ENCODE measurements around the gene MYOD1. TPM values are rescaled to one million over a fixed set of nuclear protein-coding genes. Genes with fewer than 3 reads are reported as not detected.

The MYOD1 gene
- total RNA-seq, 6 experiments from 2014 or later, result not detected

DNA sequence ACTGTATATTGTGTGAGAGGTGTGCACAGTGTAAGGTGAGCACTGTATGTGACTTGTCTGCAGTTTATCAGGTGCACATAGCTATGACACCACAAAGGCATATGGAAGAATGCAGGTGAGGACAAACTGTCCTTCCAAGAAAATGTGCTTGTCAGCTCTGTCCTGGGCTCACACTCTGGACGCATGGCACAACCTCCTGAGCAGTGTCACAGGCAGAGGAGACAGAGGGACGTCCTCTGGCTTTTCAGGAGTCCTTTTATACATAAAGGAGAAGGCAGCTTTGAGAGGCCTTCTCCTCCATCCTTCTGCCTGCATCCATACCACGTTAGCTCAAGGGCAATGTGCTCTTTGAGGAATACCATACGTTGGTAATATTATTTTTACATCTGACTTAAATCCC is 7.5 kb upstream of the MYOD1 start:
- DNase-seq, result no peak
- no peaks in the 10 kb centered on the region for H3K4me1 ChIP-seq
- ATAC-seq, result no peak
- TF ChIP-seq POLR2A (IDR thresholded peaks at IDR 0.05), result no peak
- TF ChIP-seq, protein P1, sequence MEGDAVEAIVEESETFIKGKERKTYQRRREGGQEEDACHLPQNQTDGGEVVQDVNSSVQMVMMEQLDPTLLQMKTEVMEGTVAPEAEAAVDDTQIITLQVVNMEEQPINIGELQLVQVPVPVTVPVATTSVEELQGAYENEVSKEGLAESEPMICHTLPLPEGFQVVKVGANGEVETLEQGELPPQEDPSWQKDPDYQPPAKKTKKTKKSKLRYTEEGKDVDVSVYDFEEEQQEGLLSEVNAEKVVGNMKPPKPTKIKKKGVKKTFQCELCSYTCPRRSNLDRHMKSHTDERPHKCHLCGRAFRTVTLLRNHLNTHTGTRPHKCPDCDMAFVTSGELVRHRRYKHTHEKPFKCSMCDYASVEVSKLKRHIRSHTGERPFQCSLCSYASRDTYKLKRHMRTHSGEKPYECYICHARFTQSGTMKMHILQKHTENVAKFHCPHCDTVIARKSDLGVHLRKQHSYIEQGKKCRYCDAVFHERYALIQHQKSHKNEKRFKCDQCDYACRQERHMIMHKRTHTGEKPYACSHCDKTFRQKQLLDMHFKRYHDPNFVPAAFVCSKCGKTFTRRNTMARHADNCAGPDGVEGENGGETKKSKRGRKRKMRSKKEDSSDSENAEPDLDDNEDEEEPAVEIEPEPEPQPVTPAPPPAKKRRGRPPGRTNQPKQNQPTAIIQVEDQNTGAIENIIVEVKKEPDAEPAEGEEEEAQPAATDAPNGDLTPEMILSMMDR (IDR thresholded peaks at IDR 0.05), result no peak
- H3K9me3 ChIP-seq, result no peaks in the 10 kb centered on the region
- no peak overlapping the region for H3K4me3 ChIP-seq
- intact Hi-C loops (cut with DNase I), result loop anchor here in 1 of 2 donors (5.0 kb wide), 1 partner anchor 100 kb away; no protein-coding TSS in a partner anchor
- H3K36me3 ChIP-seq, result no peaks in the 10 kb centered on the region
- WGBS (ENCODE audit: insufficient coverage, low coverage, low lambda C conversion rate, missing lambda C conversion rate), result 21% methylated on average over 3 of the region's 4 CpGs
- no peaks in the 10 kb centered on the region for H3K27me3 ChIP-seq
- no peak overlapping the region for H3K27ac ChIP-seq

DNA sequence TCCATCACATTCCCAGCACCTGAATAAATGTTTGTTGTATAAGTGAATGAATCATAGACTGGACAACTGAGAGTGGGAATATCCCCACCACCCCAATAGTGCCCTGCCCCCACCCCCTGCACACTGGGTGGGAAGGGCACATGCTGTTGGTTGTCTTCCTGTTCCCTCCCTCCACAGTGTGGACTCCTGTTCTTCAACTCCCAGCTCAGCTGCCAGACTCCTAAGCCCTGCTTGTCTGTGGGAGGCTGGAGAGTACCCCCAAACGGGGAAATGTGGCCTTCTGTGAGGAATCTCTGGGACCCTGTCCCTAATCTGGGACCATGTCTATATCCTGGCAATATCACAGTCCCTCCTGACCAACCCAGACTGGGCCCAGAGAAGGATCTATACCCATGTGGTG is 5.5 kb upstream of the MYOD1 start:
- intact Hi-C loops (cut with DNase I), result loop anchor here in 1 of 2 donors (5.0 kb wide), 1 partner anchor 102 kb away; no protein-coding TSS in a partner anchor
- Histone ChIP-seq H3K27me3 (peaks cover 3 to 4% of the 10 kb centered on the region in 2 donors), H3K4me1 (no peaks in the 10 kb centered on the region), H3K4me3 (no peak overlapping the region), H3K9me3 (no peaks in the 10 kb centered on the region), H3K27ac (no peak overlapping the region), H3K36me3 (no peaks in the 10 kb centered on the region)
- DNase-seq, result no peak
- WGBS (ENCODE audit: insufficient coverage, low coverage, low lambda C conversion rate, missing lambda C conversion rate), result 0% methylated on average over 1 of the region's 1 CpG
- no peak for ATAC-seq
- TF ChIP-seq, protein P1 (IDR thresholded peaks at IDR 0.05), result no peak
- TF ChIP-seq POLR2A (IDR thresholded peaks at IDR 0.05), result no peak

DNA sequence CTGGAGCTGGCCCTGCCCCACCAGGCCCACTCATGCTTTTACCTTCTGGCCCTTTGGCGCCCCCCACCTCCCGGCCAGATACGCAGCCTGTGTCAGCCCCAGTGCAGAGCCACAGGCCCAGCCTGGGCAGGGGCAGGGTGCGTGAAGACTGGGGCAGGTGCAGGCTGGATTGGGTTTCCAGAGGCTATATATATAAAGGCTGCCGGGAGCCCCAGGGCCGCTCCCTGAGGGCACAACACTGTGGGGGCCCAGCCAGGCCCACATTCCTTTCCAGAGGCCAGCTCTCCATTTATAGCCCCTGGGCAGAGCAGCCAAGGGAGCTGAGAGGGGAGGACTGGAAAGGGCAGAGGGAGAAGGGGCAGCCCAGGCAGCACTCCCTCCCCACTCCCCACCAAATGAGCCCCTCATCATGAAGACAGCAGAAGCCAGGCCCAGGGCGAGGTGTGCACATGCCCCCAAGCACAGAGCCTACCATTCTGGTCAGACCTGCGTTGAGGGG is 5.0 kb upstream of the MYOD1 start:
- TF ChIP-seq, protein P1 (IDR thresholded peaks at IDR 0.05), result no peak
- no peak for TF ChIP-seq POLR2A (IDR thresholded peaks at IDR 0.05)
- Histone ChIP-seq H3K27me3 (peaks cover 8 to 9% of the 10 kb centered on the region in 2 donors), H3K36me3 (no peaks in the 10 kb centered on the region), H3K4me1 (no peaks in the 10 kb centered on the region), H3K4me3 (no peak overlapping the region), H3K27ac (no peak overlapping the region), H3K9me3 (no peaks in the 10 kb centered on the region)
- no peak for ATAC-seq
- intact Hi-C loops (cut with DNase I), result loop anchor here in 1 of 2 donors (5.0 kb wide), 1 partner anchor 102 kb away; no protein-coding TSS in a partner anchor
- no peak for DNase-seq
- no CpG with 5 or more reads among the region's 8 CpGs for WGBS (ENCODE audit: insufficient coverage, low coverage, low lambda C conversion rate, missing lambda C conversion rate)

DNA sequence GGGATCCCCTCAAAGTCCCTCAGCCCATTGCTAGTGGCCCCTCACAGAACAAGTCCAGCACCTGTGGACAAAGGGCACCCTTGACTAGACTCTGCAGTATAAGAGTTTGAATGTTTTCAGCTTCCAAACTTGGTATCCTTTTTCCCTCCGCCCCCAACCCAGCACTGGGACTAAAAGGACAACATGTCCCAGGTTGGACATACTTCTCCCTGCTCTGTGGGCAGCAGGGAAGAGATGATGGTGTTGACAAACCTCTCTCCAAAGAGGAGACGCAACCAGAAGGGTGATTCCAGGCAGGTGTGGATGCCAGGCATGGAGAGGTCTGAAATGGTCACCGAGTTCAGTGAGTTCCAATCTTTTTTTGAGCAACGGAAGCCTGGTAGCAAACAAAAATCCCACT is 4.5 kb upstream of the MYOD1 start:
- intact Hi-C loops (cut with DNase I), result loop anchor here in 1 of 2 donors (5.0 kb wide), 1 partner anchor 103 kb away; no protein-coding TSS in a partner anchor
- Histone ChIP-seq H3K4me3 (no peak overlapping the region), H3K27ac (no peak overlapping the region), H3K27me3 (peaks cover 11 to 13% of the 10 kb centered on the region in 2 donors), H3K4me1 (no peaks in the 10 kb centered on the region), H3K36me3 (no peaks in the 10 kb centered on the region), H3K9me3 (no peaks in the 10 kb centered on the region)
- WGBS (ENCODE audit: insufficient coverage, low coverage, low lambda C conversion rate, missing lambda C conversion rate), result 74% methylated on average over 4 of the region's 4 CpGs
- ATAC-seq (no peak), DNase-seq (no peak)
- TF ChIP-seq POLR2A (IDR thresholded peaks at IDR 0.05), result no peak
- TF ChIP-seq, protein P1 (IDR thresholded peaks at IDR 0.05), result no peak
